H9 (cell line): Measurements from ENCODE around the gene PLXNA4. TPM values are rescaled to one million over a fixed set of nuclear protein-coding genes. Genes with fewer than 3 reads are reported as not detected.

Experiments used
- DNase-seq: peaks from one replicate; pipeline ENCODE4 v3.0.0-alpha.2; 2017
- H2AFZ ChIP-seq: one replicate; pipeline ENCODE4 v1.6.1; 2013; ENCODE audit warnings: mild to moderate bottlenecking, low read length, control low read depth, moderate library complexity
- H2AK5ac ChIP-seq: 2 replicates; pipeline ENCODE4 v1.6.1; 2013; ENCODE audit warnings: low read length, control low read depth, mixed read lengths; ENCODE audit not compliant: insufficient read length
- H2BK120ac ChIP-seq: one replicate; pipeline ENCODE4 v1.6.1; 2013; ENCODE audit warnings: low read depth, mild to moderate bottlenecking, low read length, control low read depth, inconsistent platforms; ENCODE audit not compliant: poor library complexity, severe bottlenecking
- H2BK12ac ChIP-seq: 2 replicates; pipeline ENCODE4 v1.6.1; 2013; ENCODE audit warnings: low read length, control low read depth, mixed read lengths, low read depth; ENCODE audit not compliant: insufficient read length
- H2BK15ac ChIP-seq: 2 replicates; pipeline ENCODE4 v1.6.1; 2013; ENCODE audit warnings: low read depth, low read length, control low read depth
- H2BK20ac ChIP-seq: one replicate; pipeline ENCODE4 v1.6.1; 2013; ENCODE audit warnings: low read depth, mild to moderate bottlenecking, low read length, control low read depth, inconsistent platforms; ENCODE audit not compliant: poor library complexity, severe bottlenecking
- H2BK5ac ChIP-seq: 2 replicates; pipeline ENCODE4 v1.6.1; 2013; ENCODE audit warnings: low read length, control low read depth, mixed read lengths; ENCODE audit not compliant: insufficient read length
- H3K14ac ChIP-seq: 2 replicates; pipeline ENCODE4 v1.6.1; 2013; ENCODE audit warnings: low read length, control low read depth; ENCODE audit not compliant: insufficient read depth
- H3K18ac ChIP-seq: 2 replicates; pipeline ENCODE4 v1.6.1; 2013; ENCODE audit warnings: low read depth, mild to moderate bottlenecking, mixed read lengths, low read length, control low read depth; ENCODE audit not compliant: insufficient read length
- H3K23ac ChIP-seq: 2 replicates; pipeline ENCODE4 v1.6.1; 2013; ENCODE audit warnings: low read length, control low read depth, mixed read lengths, low read depth; ENCODE audit not compliant: insufficient read length
- H3K23me2 ChIP-seq: 2 replicates; pipeline ENCODE4 v1.6.1; 2013; ENCODE audit warnings: low read depth, mild to moderate bottlenecking, mixed read lengths, low read length, control low read depth; ENCODE audit not compliant: insufficient read length, poor library complexity, severe bottlenecking
- H3K27ac ChIP-seq: 2 replicates; pipeline ENCODE4 v1.5.1; 2013; ENCODE audit warnings: low read length, control low read depth, mixed read lengths, low read depth; ENCODE audit not compliant: insufficient read length
- H3K27me3 ChIP-seq: 2 replicates; pipeline ENCODE4 v1.6.1; 2013; ENCODE audit warnings: low read length, control low read depth, inconsistent platforms; ENCODE audit not compliant: insufficient read depth
- H3K4ac ChIP-seq: 2 replicates; pipeline ENCODE4 v1.6.1; 2013; ENCODE audit warnings: low read depth, mild to moderate bottlenecking, control low read depth, inconsistent platforms, low read length, moderate library complexity
- H3K4me1 ChIP-seq: 2 replicates; pipeline ENCODE4 v1.6.1; 2013; ENCODE audit warnings: low read length, control low read depth, inconsistent platforms; ENCODE audit not compliant: insufficient read depth
- H3K4me2 ChIP-seq: 2 replicates; pipeline ENCODE4 v1.6.1; 2013; ENCODE audit warnings: low read length, control low read depth, mixed read lengths; ENCODE audit not compliant: insufficient read length, insufficient read depth
- H3K56ac ChIP-seq: 2 replicates; pipeline ENCODE4 v1.6.1; 2013; ENCODE audit warnings: low read depth, mild to moderate bottlenecking, mixed read lengths, low read length, control low read depth; ENCODE audit not compliant: insufficient read length
- H3K79me1 ChIP-seq: 2 replicates; pipeline ENCODE4 v1.6.1; 2013; ENCODE audit warnings: low read depth, mild to moderate bottlenecking, moderate library complexity, low read length, control low read depth, inconsistent platforms; ENCODE audit not compliant: insufficient read depth, poor library complexity, severe bottlenecking
- H3K79me2 ChIP-seq: 2 replicates; pipeline ENCODE4 v1.6.1; 2013; ENCODE audit warnings: low read length, control low read depth, inconsistent platforms; ENCODE audit not compliant: insufficient read depth
- H3K9ac ChIP-seq: 2 replicates; pipeline ENCODE4 v1.6.1; 2013; ENCODE audit warnings: low read length, control low read depth, mixed read lengths; ENCODE audit not compliant: insufficient read length; ENCODE audit errors: extremely low read depth
- H3K9me3 ChIP-seq: one replicate; pipeline ENCODE4 v1.6.1; 2013; ENCODE audit warnings: low read depth, low read length, inconsistent platforms; ENCODE audit not compliant: control insufficient read depth
- H3T11ph ChIP-seq: one replicate; pipeline ENCODE4 v1.6.1; 2013; ENCODE audit warnings: mild to moderate bottlenecking, low read length, control low read depth, inconsistent platforms
- H4K20me1 ChIP-seq: one replicate; pipeline ENCODE4 v1.6.1; 2013; ENCODE audit not compliant: control insufficient read depth, insufficient read length, insufficient read depth
- H4K5ac ChIP-seq: 2 replicates; pipeline ENCODE4 v1.6.1; 2013; ENCODE audit warnings: low read depth, mild to moderate bottlenecking, mixed read lengths, low read length, control low read depth; ENCODE audit not compliant: insufficient read length
- H4K8ac ChIP-seq: replicated peaks from 2 replicates; pipeline ENCODE4 v1.6.1; 2013; ENCODE audit warnings: low read length, control low read depth, mixed read lengths, low read depth; ENCODE audit not compliant: insufficient read length
- H4K91ac ChIP-seq: 2 replicates; pipeline ENCODE4 v1.6.1; 2013; ENCODE audit warnings: low read depth, mild to moderate bottlenecking, moderate library complexity, mixed read lengths, low read length, control low read depth; ENCODE audit not compliant: insufficient read length
- H3K27ac Mint-ChIP-seq, 3 experiments: 2 replicates in 2 of 3; 3 replicates in 1 of 3; pipeline ENCODE4 v1.8.0; 2020 to 2021; ENCODE audit warnings: mixed read lengths in 3 of 3, mild to moderate bottlenecking in 1 of 3, moderate library complexity in 1 of 3
- H3K27me3 Mint-ChIP-seq: 2 replicates; pipeline ENCODE4 v1.8.0; 2021; ENCODE audit warnings: low read depth, mild to moderate bottlenecking, moderate library complexity, mixed read lengths
- H3K36me3 Mint-ChIP-seq, 3 experiments: 2 replicates in 2 of 3; 3 replicates in 1 of 3; pipeline ENCODE4 v1.8.0; 2020 to 2021; ENCODE audit warnings: low read depth in 3 of 3, mixed read lengths in 3 of 3; ENCODE audit not compliant: insufficient read depth in 1 of 3
- H3K4me1 Mint-ChIP-seq, 2 experiments: 2 replicates each; pipeline ENCODE4 v1.8.0; 2020; ENCODE audit warnings: mixed read lengths in 2 of 2
- H3K4me3 Mint-ChIP-seq, 2 experiments: 2 replicates in 1 of 2; 3 replicates in 1 of 2; pipeline ENCODE4 v1.8.0; 2020 to 2021; ENCODE audit warnings: mild to moderate bottlenecking in 2 of 2, mixed read lengths in 2 of 2, moderate library complexity in 1 of 2
- H3K9me3 Mint-ChIP-seq, 2 experiments: 2 replicates in 1 of 2; 3 replicates in 1 of 2; pipeline ENCODE4 v1.8.0; 2020; ENCODE audit warnings: mild to moderate bottlenecking in 2 of 2, mixed read lengths in 2 of 2, moderate library complexity in 1 of 2
- WGBS: extraction: QIAGEN DNeasy Blood & Tissue Kit; methylation state at CpG from one replicate; pipeline ENCODE4 v1.1.7; 2013; ENCODE audit warnings: missing lambda C conversion rate, low lambda C conversion rate, mixed read lengths; ENCODE audit not compliant: insufficient read length; ENCODE audit errors: extremely low coverage; 5-methylcytosine and 5-hydroxymethylcytosine counted together
- total RNA-seq: library from RNA; stranded (reverse); gene quantifications from 2 replicates; pipeline ENCODE4 v1.2.1, GENCODE V29; 2021
- TF ChIP-seq, protein P1 (sequence below): fragments of 200-600 bp; sonication (generic); conservative IDR thresholded peaks from 3 replicates; pipeline ENCODE4 v1.8.0; 2021; ENCODE audit warnings: antibody characterized with exemption, mild to moderate bottlenecking

Gene PLXNA4
- total RNA-seq, 1 experiment from 2014 or later: 0.35 TPM

DNA sequence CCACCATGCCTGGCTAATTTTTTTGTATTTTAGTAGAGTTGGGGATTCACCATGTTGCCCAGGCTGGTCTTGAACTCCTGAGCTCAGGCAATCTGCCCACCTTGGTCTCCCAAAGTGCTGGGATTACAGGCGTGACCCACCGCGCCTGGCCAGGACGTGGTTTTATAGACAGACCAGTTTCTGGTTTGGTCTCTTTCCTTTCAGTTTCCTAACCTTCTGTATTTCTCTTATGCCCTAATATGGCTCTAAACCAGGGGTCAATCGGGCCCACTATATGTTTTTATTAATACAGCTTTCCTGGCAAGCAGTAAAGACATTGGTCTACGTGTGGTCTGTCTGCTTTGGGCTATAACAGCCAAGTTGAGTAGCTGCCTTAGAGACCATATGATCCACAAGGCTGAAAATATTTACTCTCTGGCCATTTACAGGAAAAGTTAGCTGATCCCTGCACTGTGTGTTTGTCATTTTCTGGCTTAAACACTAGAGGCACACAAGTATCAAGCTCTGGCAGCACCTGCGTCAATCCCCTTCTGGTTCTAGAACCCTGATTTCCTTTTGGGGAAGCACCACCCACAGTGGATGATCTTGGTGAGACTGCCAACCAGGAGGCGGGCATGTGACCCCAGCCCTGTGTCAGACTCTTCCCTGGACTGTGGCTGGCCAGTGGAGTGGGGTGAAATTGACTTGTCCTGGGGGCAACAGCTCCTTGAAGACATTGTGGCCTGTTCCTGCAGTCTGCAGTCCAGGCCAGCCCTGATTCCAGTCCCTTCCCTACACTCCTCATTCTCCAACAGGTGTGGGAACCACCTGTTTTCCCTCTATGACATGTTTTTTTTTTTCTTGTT, 497.2 kb downstream of the PLXNA4 start:
- H3K27ac ChIP-seq: no peak overlapping the region
- H4K20me1 ChIP-seq: no peaks in the 10 kb centered on the region
- no peaks in the 10 kb centered on the region for H3K79me2 ChIP-seq
- no peak overlapping the region for H3K56ac ChIP-seq
- H3K4me1 ChIP-seq: no peaks in the 10 kb centered on the region
- Mint-ChIP-seq H3K4me1 (peaks cover 20% of the 10 kb centered on the region in 2 experiments), H3K27me3 (peaks cover 16% of the 10 kb centered on the region), H3K27ac (no peak overlapping the region), H3K9me3 (peaks cover 0 to 2% of the 10 kb centered on the region in 2 experiments; a peak in 2 of 5 replicates), H3K36me3 (no peaks in the 10 kb centered on the region), H3K4me3 (no peak overlapping the region)
- H2AK5ac ChIP-seq: no peak overlapping the region
- no peak overlapping the region for H2AFZ ChIP-seq
- no peak overlapping the region for H3K14ac ChIP-seq
- H3T11ph ChIP-seq: no peak overlapping the region
- no peaks in the 10 kb centered on the region for H3K27me3 ChIP-seq
- H3K4ac ChIP-seq: no peak overlapping the region
- no peak overlapping the region for H4K91ac ChIP-seq
- H2BK120ac ChIP-seq: no peak overlapping the region
- no CpG with 5 or more reads among the region's 8 CpGs for WGBS
- H2BK12ac ChIP-seq: no peak overlapping the region
- no peaks in the 10 kb centered on the region for H3K23me2 ChIP-seq
- no peaks in the 10 kb centered on the region for H3K79me1 ChIP-seq
- no peak overlapping the region for H3K18ac ChIP-seq
- no peak overlapping the region for H2BK15ac ChIP-seq
- H4K5ac ChIP-seq: no peak overlapping the region
- DNase-seq: no peak
- no peak overlapping the region for H3K4me2 ChIP-seq
- no peak overlapping the region for H2BK20ac ChIP-seq
- H3K9ac ChIP-seq: no peak overlapping the region
- H2BK5ac ChIP-seq: no peak overlapping the region
- TF ChIP-seq, protein P1, sequence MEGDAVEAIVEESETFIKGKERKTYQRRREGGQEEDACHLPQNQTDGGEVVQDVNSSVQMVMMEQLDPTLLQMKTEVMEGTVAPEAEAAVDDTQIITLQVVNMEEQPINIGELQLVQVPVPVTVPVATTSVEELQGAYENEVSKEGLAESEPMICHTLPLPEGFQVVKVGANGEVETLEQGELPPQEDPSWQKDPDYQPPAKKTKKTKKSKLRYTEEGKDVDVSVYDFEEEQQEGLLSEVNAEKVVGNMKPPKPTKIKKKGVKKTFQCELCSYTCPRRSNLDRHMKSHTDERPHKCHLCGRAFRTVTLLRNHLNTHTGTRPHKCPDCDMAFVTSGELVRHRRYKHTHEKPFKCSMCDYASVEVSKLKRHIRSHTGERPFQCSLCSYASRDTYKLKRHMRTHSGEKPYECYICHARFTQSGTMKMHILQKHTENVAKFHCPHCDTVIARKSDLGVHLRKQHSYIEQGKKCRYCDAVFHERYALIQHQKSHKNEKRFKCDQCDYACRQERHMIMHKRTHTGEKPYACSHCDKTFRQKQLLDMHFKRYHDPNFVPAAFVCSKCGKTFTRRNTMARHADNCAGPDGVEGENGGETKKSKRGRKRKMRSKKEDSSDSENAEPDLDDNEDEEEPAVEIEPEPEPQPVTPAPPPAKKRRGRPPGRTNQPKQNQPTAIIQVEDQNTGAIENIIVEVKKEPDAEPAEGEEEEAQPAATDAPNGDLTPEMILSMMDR: no peak; the same call in 2 of the 3 replicates
- H3K9me3 ChIP-seq: no peaks in the 10 kb centered on the region
- H4K8ac ChIP-seq: no peak overlapping the region
- H3K23ac ChIP-seq: no peak overlapping the region
